Measurements from ENCODE around the gene AWAT1. TPM values are rescaled to one million over a fixed set of nuclear protein-coding genes. Genes with fewer than 3 reads are reported as not detected.

The AWAT1 gene
- not detected in 2 replicates for total RNA-seq

GRCh38 chrX:70234355-70234754, at the start of gene AWAT1:
Gene AWAT1 (plus strand): TSS chrX:70234655. CDS start chrX:70234696, 41 bp downstream.

GRCh38 chrX:70260104-70260503, 25.6 kb downstream of the AWAT1 start, which contains the start of gene P2RY4:
Gene P2RY4 (minus strand): TSS chrX:70260204. CDS start chrX:70259624, 580 bp downstream.

GRCh38 chrX:70268034-70268433, 33.6 kb downstream of the AWAT1 start, which contains the start of gene ARR3:
Gene ARR3 (plus strand): TSS chrX:70268334. CDS start chrX:70269386, 1,052 bp downstream.

GRCh38 chrX:70281951-70282350, 47.5 kb downstream of the AWAT1 start, which contains the start of gene RAB41:
Gene RAB41 (plus strand): TSS chrX:70282172. CDS start chrX:70282218, 46 bp downstream.

Other genes starting within 250 kb of the AWAT1 start
- gene AWAT2, start 184.7 kb upstream of the AWAT1 start, total RNA-seq: not detected in 2 replicates
- gene OTUD6A, start 172.2 kb upstream of the AWAT1 start, total RNA-seq: not detected in 2 replicates
- gene IGBP1, start 101.2 kb upstream of the AWAT1 start, total RNA-seq: 46.2 and 48.8 TPM in 2 replicates
- gene DGAT2L6, start 57.2 kb upstream of the AWAT1 start, total RNA-seq: not detected in 2 replicates
- 0.15 TPM in 1 of 2 replicates, not detected in the other for gene P2RY4, start 25.5 kb downstream of the AWAT1 start, total RNA-seq
- not detected in 2 replicates for gene ARR3, start 33.7 kb downstream of the AWAT1 start, total RNA-seq
- not detected in 2 replicates for gene RAB41, start 47.5 kb downstream of the AWAT1 start, total RNA-seq
- gene PDZD11, start 55.3 kb downstream of the AWAT1 start, total RNA-seq: 58.0 and 71.4 TPM in 2 replicates
- 17.7 and 17.8 TPM in 2 replicates for gene KIF4A, start 55.4 kb downstream of the AWAT1 start, total RNA-seq
- gene GDPD2, start 188.7 kb downstream of the AWAT1 start, total RNA-seq: not detected in 2 replicates
- gene DLG3, start 210.2 kb downstream of the AWAT1 start, total RNA-seq: 19.8 and 24.0 TPM in 2 replicates

Measured in bronchus fibroblast of lung (primary cell).